GM13977 (cell line): ENCODE measurements around the gene BCAS1.

ENCODE experiments used
- DNase-seq: peaks from one replicate; pipeline ENCODE4 v3.0.0; 2012; ENCODE audit warnings: low spot score
- in situ Hi-C: fragments of 300-500 bp; cut with MboI; formaldehyde crosslinking; loops from one replicate; pipeline ENCODE4 v1.12.0; 2022; ENCODE audit warnings: low sequenced_read_pairs, low pct_unique_long_range_greater_than_20kb, mixed read lengths, inconsistent platforms; ENCODE audit not compliant: unreplicated experiment
- TF ChIP-seq, protein P1 (sequence below): IDR thresholded peaks from 2 replicates; pipeline ENCODE4 v1.5.1; 2012; ENCODE audit warnings: mild to moderate bottlenecking, control low read depth; ENCODE audit not compliant: insufficient read depth; ENCODE audit errors: extremely low read depth, missing control alignments

The BCAS1 gene

DNA sequence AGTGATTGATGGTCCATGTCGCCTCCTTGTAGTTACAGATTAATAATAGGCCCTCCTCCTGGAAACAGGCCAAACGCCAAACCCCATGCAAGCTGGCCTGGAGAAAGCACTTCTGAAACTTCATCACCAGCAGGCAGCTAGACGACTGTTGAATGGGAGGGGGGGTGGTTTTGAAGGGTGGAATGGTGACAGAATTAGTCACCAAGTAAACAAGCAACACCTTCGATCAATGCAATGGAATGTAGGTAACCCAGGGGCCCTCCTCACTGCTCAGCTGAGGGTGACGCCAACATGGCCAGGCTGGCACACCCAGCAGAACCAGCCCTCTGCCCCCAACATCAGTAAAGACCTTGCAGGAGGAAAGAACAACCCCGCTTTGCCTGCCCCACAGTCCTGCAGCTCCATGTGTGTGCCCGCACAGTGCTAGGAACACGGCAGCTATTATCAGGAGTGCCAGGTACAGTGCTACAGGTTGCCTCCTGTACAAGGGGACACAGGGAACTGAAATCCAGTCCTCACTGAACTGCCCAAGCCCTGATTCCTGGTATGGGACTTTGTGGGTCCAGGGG is 2.7 kb downstream of the BCAS1 start:
- TF ChIP-seq, protein P1, sequence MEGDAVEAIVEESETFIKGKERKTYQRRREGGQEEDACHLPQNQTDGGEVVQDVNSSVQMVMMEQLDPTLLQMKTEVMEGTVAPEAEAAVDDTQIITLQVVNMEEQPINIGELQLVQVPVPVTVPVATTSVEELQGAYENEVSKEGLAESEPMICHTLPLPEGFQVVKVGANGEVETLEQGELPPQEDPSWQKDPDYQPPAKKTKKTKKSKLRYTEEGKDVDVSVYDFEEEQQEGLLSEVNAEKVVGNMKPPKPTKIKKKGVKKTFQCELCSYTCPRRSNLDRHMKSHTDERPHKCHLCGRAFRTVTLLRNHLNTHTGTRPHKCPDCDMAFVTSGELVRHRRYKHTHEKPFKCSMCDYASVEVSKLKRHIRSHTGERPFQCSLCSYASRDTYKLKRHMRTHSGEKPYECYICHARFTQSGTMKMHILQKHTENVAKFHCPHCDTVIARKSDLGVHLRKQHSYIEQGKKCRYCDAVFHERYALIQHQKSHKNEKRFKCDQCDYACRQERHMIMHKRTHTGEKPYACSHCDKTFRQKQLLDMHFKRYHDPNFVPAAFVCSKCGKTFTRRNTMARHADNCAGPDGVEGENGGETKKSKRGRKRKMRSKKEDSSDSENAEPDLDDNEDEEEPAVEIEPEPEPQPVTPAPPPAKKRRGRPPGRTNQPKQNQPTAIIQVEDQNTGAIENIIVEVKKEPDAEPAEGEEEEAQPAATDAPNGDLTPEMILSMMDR: no peak
- in situ Hi-C loops: loop anchor here (10.0 kb wide), 2 partner anchors 123 to 493 kb away; no protein-coding TSS in a partner anchor
- no peak for DNase-seq

DNA sequence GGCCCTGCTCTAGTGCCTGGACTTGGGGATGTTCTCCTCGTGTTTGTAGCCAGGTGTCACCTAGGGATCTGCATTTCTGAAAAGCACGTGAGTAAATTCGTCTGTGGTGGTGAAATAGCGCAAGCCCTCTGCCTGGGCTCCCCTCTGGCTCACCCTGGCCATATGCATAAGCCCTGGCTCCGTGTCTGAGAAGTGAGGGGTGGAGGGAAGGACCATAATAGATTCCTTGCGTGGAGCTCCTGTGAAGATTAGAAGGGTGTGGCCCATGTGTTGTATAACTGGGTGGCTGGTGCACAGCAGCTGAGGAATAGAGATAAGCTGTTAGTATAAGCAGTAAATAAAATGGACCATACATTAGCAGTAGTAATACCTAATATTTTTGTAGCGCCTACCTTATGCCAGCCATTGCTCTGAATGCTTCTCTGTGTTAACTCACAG is 4.8 kb downstream of the BCAS1 start:
- no peak for DNase-seq
- in situ Hi-C loops: loop anchor here (10.0 kb wide), 2 partner anchors 121 to 491 kb away; no protein-coding TSS in a partner anchor
- TF ChIP-seq, protein P1: no peak

DNA sequence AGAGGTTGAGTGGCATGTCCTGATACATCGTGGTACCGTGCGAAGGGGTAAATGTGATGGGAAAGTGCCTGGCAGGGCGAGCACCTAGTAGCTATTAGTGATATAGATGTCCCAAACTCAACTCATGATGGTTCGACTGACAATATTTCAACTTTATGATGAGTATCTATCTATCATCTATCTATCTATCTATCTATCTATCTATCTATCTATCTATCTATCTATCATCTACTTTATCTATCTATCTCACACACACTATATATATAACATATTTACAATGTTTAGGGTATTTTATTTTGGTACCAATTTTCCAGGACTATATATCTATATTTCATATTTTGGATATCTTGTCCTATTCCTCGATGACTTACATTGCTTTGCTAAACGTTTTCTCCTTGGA is 5.5 kb downstream of the BCAS1 start:
- TF ChIP-seq, protein P1: no peak
- no peak for DNase-seq
- in situ Hi-C loops: loop anchor here (10.0 kb wide), 2 partner anchors 120 to 490 kb away; no protein-coding TSS in a partner anchor

DNA sequence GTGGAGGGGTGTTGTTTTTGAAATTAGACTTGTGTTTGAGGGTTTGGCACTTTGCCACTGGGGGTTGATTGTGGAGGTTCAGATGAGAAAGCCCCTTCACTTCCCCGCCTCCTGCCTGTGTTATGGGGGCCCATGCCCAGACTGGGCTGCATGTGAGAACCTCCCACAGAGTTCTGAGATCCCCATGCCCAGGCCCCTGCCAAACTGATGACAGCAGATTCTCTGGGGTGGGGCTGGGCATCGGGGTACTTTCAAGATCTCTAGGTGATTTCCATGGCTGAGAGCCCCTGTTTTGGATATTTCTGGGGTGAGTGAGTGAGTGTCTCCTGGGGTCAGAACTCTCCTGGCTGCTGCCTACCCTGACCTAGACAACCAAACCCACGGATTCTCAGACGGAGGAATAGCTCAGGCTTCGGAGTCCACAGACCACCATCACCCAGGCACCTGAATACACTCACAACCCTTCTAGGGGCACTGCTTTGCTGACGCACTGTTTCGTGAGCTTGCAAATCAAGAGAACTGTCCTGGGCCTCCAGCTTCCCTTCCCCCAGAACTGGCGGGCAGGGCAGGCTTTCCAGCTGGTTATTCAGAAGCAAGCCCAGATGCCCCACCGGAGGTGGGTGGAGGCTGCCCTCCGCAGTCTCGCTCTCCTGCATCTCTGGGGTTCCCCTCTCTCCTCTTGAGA is 6.3 kb downstream of the BCAS1 start:
- in situ Hi-C loops: loop anchor here (10.0 kb wide), 2 partner anchors 119 to 489 kb away; no protein-coding TSS in a partner anchor

DNA sequence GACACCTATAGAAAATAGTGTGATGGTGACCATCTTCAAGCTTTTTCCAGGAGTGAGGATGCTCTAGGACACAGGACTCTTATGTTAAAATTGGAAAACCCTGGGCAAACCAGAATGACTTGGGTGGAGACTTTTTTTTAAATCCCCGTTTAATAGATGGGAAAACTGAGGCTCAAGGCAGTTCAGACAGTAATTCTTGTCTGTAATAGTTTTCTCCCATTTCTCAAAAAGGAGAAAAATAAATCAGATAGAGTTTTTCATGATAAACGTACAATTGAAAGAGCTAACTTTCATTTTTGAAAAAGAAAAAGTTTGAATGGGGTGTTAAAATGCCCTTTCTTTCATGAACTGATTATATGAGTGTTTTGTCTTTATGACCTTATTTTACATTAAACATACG is 6.8 kb downstream of the BCAS1 start:
- in situ Hi-C loops: loop anchor here (10.0 kb wide), 2 partner anchors 119 to 489 kb away; no protein-coding TSS in a partner anchor
- TF ChIP-seq, protein P1: no peak
- DNase-seq: no peak

More for the DNA sequence above, 6.3 kb downstream of the BCAS1 start:
- peak; percentile 31 for DNase-seq
- TF ChIP-seq, protein P1: no peak

DNA sequence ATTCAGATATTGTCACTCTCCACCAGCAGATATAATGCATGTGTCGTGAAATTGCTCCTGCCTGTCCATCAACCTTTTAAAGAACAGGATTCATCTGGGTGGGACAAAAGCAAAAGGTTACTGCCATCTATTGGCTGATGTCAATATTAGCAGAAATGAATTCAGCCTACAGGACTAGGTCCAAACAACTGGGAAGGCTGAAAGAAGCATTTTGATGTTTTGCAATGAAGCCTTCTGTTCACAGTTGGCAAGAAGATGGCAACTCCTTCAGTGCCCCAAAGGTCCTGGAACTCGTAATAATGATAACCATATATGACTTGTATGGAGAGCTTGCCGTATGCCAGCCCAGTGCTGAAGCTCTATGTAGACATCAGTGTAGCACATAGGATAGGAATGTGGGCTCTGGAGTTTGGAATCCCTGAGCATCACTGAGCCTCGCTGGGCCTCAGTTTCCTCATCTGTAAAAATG is 7.5 kb downstream of the BCAS1 start:
- in situ Hi-C loops: loop anchor here (10.0 kb wide), 2 partner anchors 118 to 488 kb away; no protein-coding TSS in a partner anchor

More for the DNA sequence above, 7.5 kb downstream of the BCAS1 start:
- TF ChIP-seq, protein P1: peak; percentile 71
- peak; percentile 57 for DNase-seq
